ENCODE data around the gene TKFC.

TKFC gene

DNA sequence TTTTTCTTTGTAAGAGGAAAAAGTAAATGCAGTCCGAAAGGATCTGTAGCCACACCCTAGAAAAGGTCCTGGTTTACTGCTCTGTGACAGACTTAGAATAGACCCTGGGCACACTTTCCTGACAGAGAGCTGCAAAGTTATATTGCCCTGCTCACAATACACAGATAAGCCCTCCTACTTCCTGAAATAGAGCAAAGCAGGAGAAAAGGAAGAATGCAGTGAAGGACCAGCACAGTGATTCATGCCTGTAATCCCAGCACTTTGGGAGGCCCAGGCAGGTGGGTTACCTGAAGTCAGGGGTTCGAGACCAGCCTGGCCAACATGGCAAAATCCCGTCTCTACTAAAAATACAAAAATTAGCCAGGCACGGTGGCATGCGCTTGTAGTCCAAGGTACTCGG is 26.5 kb downstream of the TKFC start:
- peak in 1 of 2 donors; percentile 12 for DNase-seq
- no peak overlapping the region for H3K4me3 ChIP-seq (ENCODE audit: low read depth, low read length)
- H2AK5ac ChIP-seq (ENCODE audit: low read length), result no peak overlapping the region
- peaks cover 8% of the 10 kb centered on the region for H3K79me1 ChIP-seq (ENCODE audit: low read length)
- no peak overlapping the region for H2BK12ac ChIP-seq (ENCODE audit: low read length)
- no peak overlapping the region for H3K4me2 ChIP-seq (ENCODE audit: low read length)
- no peak overlapping the region for H4K91ac ChIP-seq (ENCODE audit: low read depth, low read length)
- peaks cover 7 to 11% of the 10 kb centered on the region in 2 experiments for H3K4me1 ChIP-seq (ENCODE audit: control insufficient read depth in 1 of 2, insufficient read depth in 2 of 2, low read length in 2 of 2)
- H4K12ac ChIP-seq (ENCODE audit: low read depth, low read length), result no peak overlapping the region
- no peak overlapping the region for H3K23ac ChIP-seq (ENCODE audit: low read length)
- no CpG with 5 or more reads among the region's 6 CpGs for WGBS (ENCODE audit: extremely low coverage, insufficient coverage, insufficient read length)
- peaks cover 5 to 8% of the 10 kb centered on the region in 2 experiments for H3K36me3 ChIP-seq (ENCODE audit: control insufficient read depth in 1 of 2, insufficient read depth in 2 of 2, low read length in 2 of 2)
- no peaks in the 10 kb centered on the region for H3K27me3 ChIP-seq (ENCODE audit: insufficient read depth, low read length)
- no peaks in the 10 kb centered on the region for H3K9me3 ChIP-seq (ENCODE audit: insufficient read depth, low read depth, low read length)
- H2BK5ac ChIP-seq (ENCODE audit: low read depth, low read length, poor library complexity), result no peak overlapping the region
- H2BK120ac ChIP-seq (ENCODE audit: insufficient read depth, low read length, poor library complexity), result no peak overlapping the region
- no peak overlapping the region for H2AFZ ChIP-seq (ENCODE audit: insufficient read depth, low read length, poor library complexity)
- H3K4ac ChIP-seq (ENCODE audit: low read depth, low read length), result no peak overlapping the region
- H3K79me2 ChIP-seq (ENCODE audit: control insufficient read depth, insufficient read depth, low read length, poor library complexity), result peaks cover 12% of the 10 kb centered on the region
- H3K14ac ChIP-seq (ENCODE audit: low read length), result no peak overlapping the region
- H4K8ac ChIP-seq (ENCODE audit: low read depth, low read length), result no peak overlapping the region
- no peak overlapping the region for H3K18ac ChIP-seq (ENCODE audit: low read length)
- H3K9ac ChIP-seq (ENCODE audit: low read length), result no peak overlapping the region
- no peak overlapping the region for H3K27ac ChIP-seq (ENCODE audit: low read depth, low read length)

DNA sequence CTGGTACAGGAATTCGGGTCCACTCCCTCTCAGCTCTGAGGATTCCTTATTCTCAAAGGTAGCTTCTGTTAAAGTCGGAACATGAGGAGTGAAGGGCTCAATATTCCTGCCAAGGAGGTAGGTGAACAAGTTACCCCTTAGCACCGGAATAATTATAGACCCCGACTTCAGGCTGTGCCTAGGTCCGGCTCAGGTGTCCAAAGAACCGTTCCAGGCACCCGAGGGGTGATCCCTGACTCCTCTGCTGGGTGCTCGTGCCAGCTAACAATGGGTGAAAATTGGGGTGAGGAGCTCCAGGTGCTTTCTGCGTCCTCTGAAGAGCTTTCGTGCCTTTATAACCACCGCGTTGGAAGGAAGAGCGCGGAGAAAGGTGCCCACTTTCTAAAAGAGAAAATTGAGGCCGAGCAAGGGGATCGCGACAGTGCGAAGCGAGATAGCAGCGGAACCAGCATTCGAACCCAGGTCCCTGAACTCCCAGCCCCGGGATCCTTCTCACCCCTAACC is 28.3 kb downstream of the TKFC start:
- Histone ChIP-seq H3K4ac (ENCODE audit: low read depth, low read length) (peak overlapping the region; percentile 78), H3K9me3 (ENCODE audit: insufficient read depth, low read depth, low read length) (no peaks in the 10 kb centered on the region), H3K4me2 (ENCODE audit: low read length) (peak overlapping the region; percentile 75), H2AFZ (ENCODE audit: insufficient read depth, low read length, poor library complexity) (peak overlapping the region; percentile 99), H3K79me2 (ENCODE audit: control insufficient read depth, insufficient read depth, low read length, poor library complexity) (peaks cover 12% of the 10 kb centered on the region), H4K12ac (ENCODE audit: low read depth, low read length) (peak overlapping the region; percentile 95), H3K18ac (ENCODE audit: low read length) (peak overlapping the region; percentile 100), H3K4me3 (ENCODE audit: low read depth, low read length) (peak overlapping the region; percentile 81), H2BK12ac (ENCODE audit: low read length) (peak overlapping the region; percentile 58), H3K36me3 (ENCODE audit: control insufficient read depth in 1 of 2, insufficient read depth in 2 of 2, low read length in 2 of 2) (peaks cover 15 to 19% of the 10 kb centered on the region in 2 experiments), H2BK5ac (ENCODE audit: low read depth, low read length, poor library complexity) (peak overlapping the region; percentile 99), H3K14ac (ENCODE audit: low read length) (peak overlapping the region; percentile 98), H3K23ac (ENCODE audit: low read length) (no peak overlapping the region), H3K27me3 (ENCODE audit: insufficient read depth, low read length) (no peaks in the 10 kb centered on the region), H2AK5ac (ENCODE audit: low read length) (peak overlapping the region; percentile 96), H3K4me1 (ENCODE audit: control insufficient read depth in 1 of 2, insufficient read depth in 2 of 2, low read length in 2 of 2) (peaks cover 7 to 11% of the 10 kb centered on the region in 2 experiments), H4K8ac (ENCODE audit: low read depth, low read length) (peak overlapping the region; percentile 100), H4K91ac (ENCODE audit: low read depth, low read length) (peak overlapping the region; percentile 100), H3K9ac (ENCODE audit: low read length) (peak overlapping the region; percentile 32), H3K27ac (ENCODE audit: low read depth, low read length) (peak overlapping the region; percentile 99), H3K79me1 (ENCODE audit: low read length) (peaks cover 8% of the 10 kb centered on the region), H2BK120ac (ENCODE audit: insufficient read depth, low read length, poor library complexity) (peak overlapping the region; percentile 98)
- WGBS (ENCODE audit: extremely low coverage, insufficient coverage, insufficient read length), result no CpG with 5 or more reads among the region's 22 CpGs
- DNase-seq, result peak in 1 of 2 donors; percentile 16

DNA sequence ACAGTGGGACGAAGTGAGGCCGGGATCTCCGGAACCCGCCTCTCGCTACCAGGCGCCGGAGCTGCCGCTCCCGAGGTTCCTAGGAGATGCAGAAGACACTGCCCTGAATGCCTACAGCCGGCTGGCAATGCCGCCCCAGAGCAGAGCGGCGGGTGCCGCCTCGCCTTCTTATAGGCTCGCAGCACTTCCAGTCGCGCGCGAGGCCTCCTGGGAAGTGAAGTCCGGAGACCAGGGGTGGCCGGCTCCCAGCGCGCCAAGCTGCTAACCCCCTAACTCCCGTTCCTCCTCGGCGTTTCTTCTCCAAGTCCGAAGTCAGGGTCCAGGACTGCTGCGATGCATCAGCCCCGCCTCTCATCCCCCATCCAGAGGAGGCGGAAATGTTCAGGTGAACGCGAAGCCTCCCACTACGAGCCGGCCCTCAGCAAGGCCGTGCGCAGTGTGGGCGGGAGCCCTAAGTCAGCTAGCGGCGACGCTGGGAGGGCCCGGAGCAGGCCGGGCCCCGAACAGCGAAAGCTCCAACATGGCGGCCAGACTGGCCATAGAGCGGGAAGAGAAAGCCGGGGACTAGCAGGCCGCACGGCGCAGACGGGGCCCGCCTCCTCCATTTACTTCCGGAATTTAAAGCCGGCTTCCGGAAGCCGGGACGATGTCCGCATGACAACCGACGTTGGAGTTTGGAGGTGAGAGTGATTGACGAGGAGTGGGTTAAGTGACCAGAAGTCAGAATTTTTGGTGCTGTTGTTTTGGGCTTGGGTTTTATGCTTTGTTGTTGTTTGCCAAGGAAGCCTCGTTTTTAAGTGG is 28.9 kb downstream of the TKFC start, which contains the start of the genes CYB561A3 and TMEM138:
CYB561A3 (minus strand) TSS at position 142 of the 801 bp plus-strand sequence. CDS start 5,169 bp downstream, outside the sequence.
TMEM138 (plus strand) TSS at position 634 of the 801 bp plus-strand sequence. CDS start 2,017 bp downstream, outside the sequence.
- Histone ChIP-seq H3K23ac (ENCODE audit: low read length) (no peak within 1 kb of the TSS), H2BK5ac (ENCODE audit: low read depth, low read length, poor library complexity) (peak within 1 kb of the TSS; percentile 99)

GRCh38 chr11:61362542-61362875 is 29.5 kb downstream of the TKFC start:
- no peak overlapping the region for H2BK12ac ChIP-seq (ENCODE audit: low read length)
- H4K12ac ChIP-seq (ENCODE audit: low read depth, low read length), result peak overlapping the region; percentile 83
- H3K79me1 ChIP-seq (ENCODE audit: low read length), result peaks cover 8% of the 10 kb centered on the region
- peak; percentile 51 to 68 for DNase-seq
- peak overlapping the region; percentile 99 for H2AFZ ChIP-seq (ENCODE audit: insufficient read depth, low read length, poor library complexity)
- peak overlapping the region; percentile 44 for H4K8ac ChIP-seq (ENCODE audit: low read depth, low read length)
- peak overlapping the region; percentile 69 for H3K9ac ChIP-seq (ENCODE audit: low read length)
- H3K27ac ChIP-seq (ENCODE audit: low read depth, low read length), result peak overlapping the region; percentile 0
- H2BK120ac ChIP-seq (ENCODE audit: insufficient read depth, low read length, poor library complexity), result peak overlapping the region; percentile 71
- no peak overlapping the region for H3K23ac ChIP-seq (ENCODE audit: low read length)
- peak overlapping the region; percentile 67 for H3K4me2 ChIP-seq (ENCODE audit: low read length)
- peak overlapping the region; percentile 0 for H3K18ac ChIP-seq (ENCODE audit: low read length)
- peak overlapping the region; percentile 95 for H3K14ac ChIP-seq (ENCODE audit: low read length)
- H2AK5ac ChIP-seq (ENCODE audit: low read length), result peak overlapping the region; percentile 81
- WGBS (ENCODE audit: extremely low coverage, insufficient coverage, insufficient read length), result no CpG with 5 or more reads among the region's 12 CpGs
- H3K4me1 ChIP-seq (ENCODE audit: control insufficient read depth in 1 of 2, insufficient read depth in 2 of 2, low read length in 2 of 2), result peaks cover 9 to 11% of the 10 kb centered on the region in 2 experiments
- peak overlapping the region; percentile 81 for H3K4me3 ChIP-seq (ENCODE audit: low read depth, low read length)
- peak overlapping the region; percentile 65 for H3K4ac ChIP-seq (ENCODE audit: low read depth, low read length)
- no peaks in the 10 kb centered on the region for H3K27me3 ChIP-seq (ENCODE audit: insufficient read depth, low read length)
- no peak overlapping the region for H2BK5ac ChIP-seq (ENCODE audit: low read depth, low read length, poor library complexity)
- peaks cover 12% of the 10 kb centered on the region for H3K79me2 ChIP-seq (ENCODE audit: control insufficient read depth, insufficient read depth, low read length, poor library complexity)
- H4K91ac ChIP-seq (ENCODE audit: low read depth, low read length), result peak overlapping the region; percentile 17
- H3K36me3 ChIP-seq (ENCODE audit: control insufficient read depth in 1 of 2, insufficient read depth in 2 of 2, low read length in 2 of 2), result peaks cover 23 to 25% of the 10 kb centered on the region in 2 experiments
- no peaks in the 10 kb centered on the region for H3K9me3 ChIP-seq (ENCODE audit: insufficient read depth, low read depth, low read length)

More for the DNA sequence above, 28.9 kb downstream of the TKFC start, which contains the start of the genes CYB561A3 and TMEM138:
- Histone ChIP-seq H3K79me1 (ENCODE audit: low read length) (peaks cover 8% of the 10 kb centered on the region), H4K8ac (ENCODE audit: low read depth, low read length) (peak within 1 kb of the TSS; percentile 100), H3K27ac (ENCODE audit: low read depth, low read length) (peak within 1 kb of the TSS; percentile 99), H3K4me2 (ENCODE audit: low read length) (peak within 1 kb of the TSS; percentile 75), H3K4me3 (ENCODE audit: low read depth, low read length) (peak within 1 kb of the TSS; percentile 81), H2AK5ac (ENCODE audit: low read length) (peak within 1 kb of the TSS; percentile 96), H3K4ac (ENCODE audit: low read depth, low read length) (peak within 1 kb of the TSS; percentile 95), H4K12ac (ENCODE audit: low read depth, low read length) (peak within 1 kb of the TSS; percentile 100), H2BK12ac (ENCODE audit: low read length) (peak within 1 kb of the TSS; percentile 58), H3K4me1 (ENCODE audit: control insufficient read depth in 1 of 2, insufficient read depth in 2 of 2, low read length in 2 of 2) (peaks cover 9 to 11% of the 10 kb centered on the region in 2 experiments), H3K9ac (ENCODE audit: low read length) (peak within 1 kb of the TSS; percentile 89), H3K27me3 (ENCODE audit: insufficient read depth, low read length) (no peaks in the 10 kb centered on the region), H3K18ac (ENCODE audit: low read length) (peak within 1 kb of the TSS; percentile 100), H2BK120ac (ENCODE audit: insufficient read depth, low read length, poor library complexity) (peak within 1 kb of the TSS; percentile 98), H2AFZ (ENCODE audit: insufficient read depth, low read length, poor library complexity) (peak within 1 kb of the TSS; percentile 99), H4K91ac (ENCODE audit: low read depth, low read length) (peak within 1 kb of the TSS; percentile 100), H3K14ac (ENCODE audit: low read length) (peak within 1 kb of the TSS; percentile 100), H3K36me3 (ENCODE audit: control insufficient read depth in 1 of 2, insufficient read depth in 2 of 2, low read length in 2 of 2) (peaks cover 20 to 22% of the 10 kb centered on the region in 2 experiments), H3K79me2 (ENCODE audit: control insufficient read depth, insufficient read depth, low read length, poor library complexity) (peaks cover 12% of the 10 kb centered on the region), H3K9me3 (ENCODE audit: insufficient read depth, low read depth, low read length) (no peaks in the 10 kb centered on the region)
- DNase-seq, result peak; percentile 96 to 97
- WGBS (ENCODE audit: extremely low coverage, insufficient coverage, insufficient read length), result no CpG with 5 or more reads among the region's 63 CpGs

Data from trophoblast cell (in vitro differentiated cells and primary cell).